GM12801 (cell line): Measurements from ENCODE around the gene EPHB1.

Experiments used
- TF ChIP-seq, protein P1 (sequence below): IDR thresholded peaks from one replicate; pipeline ENCODE4 v1.5.1; 2011; ENCODE audit warnings: control low read depth; ENCODE audit not compliant: insufficient read length; ENCODE audit errors: extremely low read depth

EPHB1 gene

DNA sequence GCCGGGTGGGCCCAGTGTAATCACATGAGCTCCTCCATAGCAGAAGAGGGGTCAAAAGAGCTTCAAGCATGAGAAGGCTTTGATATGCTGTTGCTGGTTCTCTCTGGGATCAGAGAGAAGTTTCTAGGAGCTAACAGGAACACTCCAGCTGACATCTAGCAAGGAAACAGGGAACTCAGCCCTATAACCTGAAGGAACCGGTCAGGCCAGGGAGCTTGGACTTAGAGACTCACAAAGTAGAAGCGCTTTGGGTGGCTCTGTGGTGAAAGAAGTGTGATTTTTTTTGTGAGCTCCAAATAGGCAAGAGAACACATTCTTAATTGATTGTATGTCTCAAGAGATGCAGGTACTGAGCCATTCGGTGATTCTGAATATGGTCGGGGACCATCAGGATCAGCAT is 26.2 kb upstream of the EPHB1 start:
- TF ChIP-seq, protein P1, sequence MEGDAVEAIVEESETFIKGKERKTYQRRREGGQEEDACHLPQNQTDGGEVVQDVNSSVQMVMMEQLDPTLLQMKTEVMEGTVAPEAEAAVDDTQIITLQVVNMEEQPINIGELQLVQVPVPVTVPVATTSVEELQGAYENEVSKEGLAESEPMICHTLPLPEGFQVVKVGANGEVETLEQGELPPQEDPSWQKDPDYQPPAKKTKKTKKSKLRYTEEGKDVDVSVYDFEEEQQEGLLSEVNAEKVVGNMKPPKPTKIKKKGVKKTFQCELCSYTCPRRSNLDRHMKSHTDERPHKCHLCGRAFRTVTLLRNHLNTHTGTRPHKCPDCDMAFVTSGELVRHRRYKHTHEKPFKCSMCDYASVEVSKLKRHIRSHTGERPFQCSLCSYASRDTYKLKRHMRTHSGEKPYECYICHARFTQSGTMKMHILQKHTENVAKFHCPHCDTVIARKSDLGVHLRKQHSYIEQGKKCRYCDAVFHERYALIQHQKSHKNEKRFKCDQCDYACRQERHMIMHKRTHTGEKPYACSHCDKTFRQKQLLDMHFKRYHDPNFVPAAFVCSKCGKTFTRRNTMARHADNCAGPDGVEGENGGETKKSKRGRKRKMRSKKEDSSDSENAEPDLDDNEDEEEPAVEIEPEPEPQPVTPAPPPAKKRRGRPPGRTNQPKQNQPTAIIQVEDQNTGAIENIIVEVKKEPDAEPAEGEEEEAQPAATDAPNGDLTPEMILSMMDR = no peak

DNA sequence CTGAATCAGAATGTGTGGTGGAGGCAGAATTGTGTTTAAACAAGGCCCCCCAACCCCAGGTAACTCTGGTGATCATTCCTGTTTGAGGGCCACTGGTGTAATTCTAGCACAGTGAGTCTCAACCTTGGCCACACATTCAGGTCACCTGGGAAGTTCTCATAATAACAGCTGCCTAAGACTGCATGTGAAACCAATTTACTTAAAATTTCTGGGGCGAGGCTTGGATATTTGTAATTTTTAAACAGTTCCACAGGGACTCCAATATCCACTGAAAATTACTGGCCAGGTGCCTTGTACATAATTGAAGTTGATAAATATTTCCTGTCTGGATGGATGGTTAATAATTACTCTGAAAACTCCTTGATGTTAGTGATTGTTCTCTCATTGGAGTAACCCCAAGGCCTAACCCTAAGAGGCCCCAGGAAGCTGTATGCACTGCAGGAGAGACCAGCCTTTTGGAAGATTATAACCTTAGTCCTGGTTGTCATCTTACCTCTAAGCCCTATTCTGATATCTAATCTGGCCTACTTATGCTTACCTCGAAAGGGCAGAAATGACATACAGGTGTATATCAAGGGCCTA is 25.7 kb upstream of the EPHB1 start:
- TF ChIP-seq, protein P1 = no peak

DNA sequence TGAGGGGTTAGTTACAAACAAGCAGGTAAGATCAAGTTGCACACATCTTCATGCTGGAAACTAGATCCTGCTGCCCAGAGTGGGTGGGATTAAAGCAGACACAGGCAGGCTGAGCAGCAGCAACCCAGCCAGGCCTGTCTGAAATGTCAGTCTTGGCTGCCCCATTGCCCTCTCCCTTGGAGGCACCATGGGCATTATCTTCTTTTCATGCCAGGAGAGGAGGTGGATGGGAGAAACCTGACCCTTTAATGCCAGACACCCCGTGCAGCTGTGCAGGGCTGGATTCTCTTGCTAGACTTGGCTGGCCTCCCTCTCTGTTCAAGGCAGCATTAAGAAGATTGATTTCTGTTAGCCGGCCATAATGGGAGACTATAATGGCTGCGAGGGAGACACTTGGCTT is 23.0 kb upstream of the EPHB1 start:
- TF ChIP-seq, protein P1 = no peak

DNA sequence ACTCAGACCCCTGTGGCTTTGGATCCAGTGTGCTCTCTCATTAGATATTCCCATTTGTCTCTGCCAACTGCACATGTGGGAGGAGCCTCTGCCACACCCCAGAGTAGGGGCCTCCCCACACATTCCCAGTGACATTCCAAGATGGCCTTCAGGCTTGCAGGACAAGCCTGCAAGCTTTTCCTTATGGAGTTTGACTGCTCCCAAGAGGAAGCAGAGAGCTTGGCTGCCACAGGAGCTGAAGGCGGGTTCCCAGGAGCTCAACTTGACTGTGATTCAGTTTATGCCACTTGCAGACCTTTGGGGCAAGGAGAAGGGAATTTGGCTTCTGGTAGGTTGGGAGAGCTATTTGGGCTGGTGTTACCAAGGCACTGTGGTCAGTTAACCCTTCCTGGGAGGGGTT is 22.5 kb upstream of the EPHB1 start:
- TF ChIP-seq, protein P1 = no peak

DNA sequence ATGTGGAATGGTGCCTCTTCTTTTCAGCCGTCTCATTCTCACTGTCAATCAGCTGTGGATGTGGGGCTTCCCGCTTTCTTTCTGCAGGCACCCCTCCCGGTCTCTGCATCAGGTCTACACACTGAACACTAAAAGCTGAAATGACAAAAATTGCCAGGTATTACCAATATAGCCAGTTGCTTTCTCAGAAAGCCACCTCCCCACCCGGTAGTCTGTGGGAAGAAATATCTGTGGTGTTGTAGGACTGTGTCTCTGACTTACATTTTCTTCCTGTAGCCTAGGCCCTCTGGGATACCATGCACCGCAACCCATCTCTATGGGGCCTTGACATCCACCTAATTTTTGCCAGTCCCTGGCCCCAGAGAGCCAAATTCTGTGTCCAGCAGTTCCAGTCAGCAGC is 19.2 kb upstream of the EPHB1 start:
- TF ChIP-seq, protein P1 = no peak

DNA sequence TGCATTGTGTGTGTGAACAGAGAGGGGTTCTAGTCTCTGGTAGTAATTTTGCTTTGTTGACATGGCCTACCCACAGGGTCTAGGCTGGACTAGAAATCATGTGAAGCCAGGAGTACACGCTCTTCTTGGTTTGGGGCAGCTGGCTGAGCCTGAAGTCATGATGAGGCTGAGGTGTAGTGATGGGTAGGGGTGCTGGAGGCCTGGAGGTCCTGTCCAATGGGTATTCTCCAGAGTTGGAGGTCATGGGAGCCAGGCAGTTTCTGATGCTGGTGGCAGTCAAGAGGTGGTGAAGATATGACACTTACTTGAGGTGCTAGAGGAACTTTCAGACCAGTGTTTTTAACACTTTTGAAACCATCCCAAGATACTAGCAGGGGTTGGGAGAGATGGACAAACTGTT is 18.5 kb upstream of the EPHB1 start:
- TF ChIP-seq, protein P1 = no peak

DNA sequence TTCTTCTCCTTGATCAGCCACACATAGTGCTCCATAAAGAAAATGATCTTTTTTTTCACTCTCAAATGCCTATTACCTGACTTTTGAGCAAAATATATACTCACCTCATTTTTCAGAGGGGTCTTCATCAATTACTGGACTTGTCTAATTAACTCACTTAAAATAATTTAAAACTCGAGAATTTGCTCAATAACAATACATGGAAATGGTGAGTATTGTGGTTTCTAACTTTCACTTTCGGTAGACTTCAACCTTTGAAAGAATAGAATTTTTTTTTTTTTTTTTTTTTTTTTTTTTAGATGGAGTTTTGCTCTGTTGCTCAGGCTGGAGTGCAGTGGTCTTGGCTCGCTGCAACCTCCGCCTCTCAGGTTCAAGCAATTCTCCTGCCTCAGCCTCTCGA is 17.7 kb upstream of the EPHB1 start:
- TF ChIP-seq, protein P1 = no peak
